ENCODE data around the gene SULT4A1. TPM values are rescaled to one million over a fixed set of nuclear protein-coding genes. Genes with fewer than 3 reads are reported as not detected.

The SULT4A1 gene
- total RNA-seq, 1 experiment from 2014 or later = 8.4 TPM

DNA sequence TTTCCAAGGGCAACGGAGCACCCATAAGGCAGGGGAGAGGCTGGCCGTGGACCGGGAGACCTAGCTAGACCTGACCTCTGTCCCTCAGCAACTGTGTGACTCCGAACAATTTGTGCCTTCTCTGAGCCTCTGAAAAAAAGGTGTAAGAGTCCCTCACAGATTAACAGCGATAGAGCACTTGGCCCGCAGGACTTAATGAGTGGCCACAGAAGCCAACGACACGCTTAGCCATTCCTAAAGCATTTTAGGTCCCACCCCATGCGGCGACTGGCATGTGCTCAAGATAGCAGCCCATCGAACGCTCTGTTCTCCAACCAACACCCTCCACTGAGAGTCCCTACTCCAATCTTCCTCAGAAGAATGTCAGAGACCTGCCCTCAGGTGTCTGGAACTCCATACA, 1.5 kb downstream of the SULT4A1 start:
- H3K27me3 ChIP-seq (ENCODE audit: insufficient read depth, low read length) = peaks cover 18% of the 10 kb centered on the region; the same call in 1 of the 2 replicates
- H3K9me2 ChIP-seq (ENCODE audit: insufficient read depth) = no peaks in the 10 kb centered on the region
- no peaks in the 10 kb centered on the region for H4K20me1 ChIP-seq (ENCODE audit: insufficient read depth)
- no peak overlapping the region for H3K27ac ChIP-seq (ENCODE audit: low read depth, low read length)
- TF ChIP-seq, protein P1, sequence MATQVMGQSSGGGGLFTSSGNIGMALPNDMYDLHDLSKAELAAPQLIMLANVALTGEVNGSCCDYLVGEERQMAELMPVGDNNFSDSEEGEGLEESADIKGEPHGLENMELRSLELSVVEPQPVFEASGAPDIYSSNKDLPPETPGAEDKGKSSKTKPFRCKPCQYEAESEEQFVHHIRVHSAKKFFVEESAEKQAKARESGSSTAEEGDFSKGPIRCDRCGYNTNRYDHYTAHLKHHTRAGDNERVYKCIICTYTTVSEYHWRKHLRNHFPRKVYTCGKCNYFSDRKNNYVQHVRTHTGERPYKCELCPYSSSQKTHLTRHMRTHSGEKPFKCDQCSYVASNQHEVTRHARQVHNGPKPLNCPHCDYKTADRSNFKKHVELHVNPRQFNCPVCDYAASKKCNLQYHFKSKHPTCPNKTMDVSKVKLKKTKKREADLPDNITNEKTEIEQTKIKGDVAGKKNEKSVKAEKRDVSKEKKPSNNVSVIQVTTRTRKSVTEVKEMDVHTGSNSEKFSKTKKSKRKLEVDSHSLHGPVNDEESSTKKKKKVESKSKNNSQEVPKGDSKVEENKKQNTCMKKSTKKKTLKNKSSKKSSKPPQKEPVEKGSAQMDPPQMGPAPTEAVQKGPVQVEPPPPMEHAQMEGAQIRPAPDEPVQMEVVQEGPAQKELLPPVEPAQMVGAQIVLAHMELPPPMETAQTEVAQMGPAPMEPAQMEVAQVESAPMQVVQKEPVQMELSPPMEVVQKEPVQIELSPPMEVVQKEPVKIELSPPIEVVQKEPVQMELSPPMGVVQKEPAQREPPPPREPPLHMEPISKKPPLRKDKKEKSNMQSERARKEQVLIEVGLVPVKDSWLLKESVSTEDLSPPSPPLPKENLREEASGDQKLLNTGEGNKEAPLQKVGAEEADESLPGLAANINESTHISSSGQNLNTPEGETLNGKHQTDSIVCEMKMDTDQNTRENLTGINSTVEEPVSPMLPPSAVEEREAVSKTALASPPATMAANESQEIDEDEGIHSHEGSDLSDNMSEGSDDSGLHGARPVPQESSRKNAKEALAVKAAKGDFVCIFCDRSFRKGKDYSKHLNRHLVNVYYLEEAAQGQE (IDR thresholded peaks at IDR 0.05; ENCODE audit: low read depth) = no peak
- TF ChIP-seq SRF (IDR thresholded peaks at IDR 0.05; ENCODE audit: low read depth) (no peak), POLR2A (IDR thresholded peaks at IDR 0.05; ENCODE audit: borderline replicate concordance, extremely low read depth, insufficient read depth, insufficient read length) (no peak), EGR1 (IDR thresholded peaks at IDR 0.05; ENCODE audit: low read depth) (no peak), FOSL1 (IDR thresholded peaks at IDR 0.05; ENCODE audit: low read depth) (no peak), YY1 (IDR thresholded peaks at IDR 0.05; ENCODE audit: extremely low read depth, insufficient replicate concordance, low read depth, low read length) (no peak), EZH2 (IDR thresholded peaks at IDR 0.05) (no peak), SP1 (IDR thresholded peaks at IDR 0.05; ENCODE audit: low read depth) (no peak), CTCF (IDR thresholded peaks at IDR 0.05 in 2 of 3, conservative IDR thresholded peaks at IDR 0.05 in 1 of 3; ENCODE audit: borderline replicate concordance in 1 of 3, insufficient read depth in 1 of 3, low read depth in 2 of 3, low read length in 2 of 3) (no peak), CEBPB (IDR thresholded peaks at IDR 0.05; ENCODE audit: low read depth) (no peak), EZH2phosphoT487 (IDR thresholded peaks at IDR 0.05; ENCODE audit: borderline replicate concordance) (no peak), JUND (IDR thresholded peaks at IDR 0.05) (no peak), TCF7L2 (IDR thresholded peaks at IDR 0.05; ENCODE audit: borderline replicate concordance, extremely low read depth, insufficient read depth, insufficient read length) (no peak)
- TF ChIP-seq, protein P2, sequence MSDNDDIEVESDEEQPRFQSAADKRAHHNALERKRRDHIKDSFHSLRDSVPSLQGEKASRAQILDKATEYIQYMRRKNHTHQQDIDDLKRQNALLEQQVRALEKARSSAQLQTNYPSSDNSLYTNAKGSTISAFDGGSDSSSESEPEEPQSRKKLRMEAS (IDR thresholded peaks at IDR 0.05) = no peak
- TF ChIP-seq, protein P3, sequence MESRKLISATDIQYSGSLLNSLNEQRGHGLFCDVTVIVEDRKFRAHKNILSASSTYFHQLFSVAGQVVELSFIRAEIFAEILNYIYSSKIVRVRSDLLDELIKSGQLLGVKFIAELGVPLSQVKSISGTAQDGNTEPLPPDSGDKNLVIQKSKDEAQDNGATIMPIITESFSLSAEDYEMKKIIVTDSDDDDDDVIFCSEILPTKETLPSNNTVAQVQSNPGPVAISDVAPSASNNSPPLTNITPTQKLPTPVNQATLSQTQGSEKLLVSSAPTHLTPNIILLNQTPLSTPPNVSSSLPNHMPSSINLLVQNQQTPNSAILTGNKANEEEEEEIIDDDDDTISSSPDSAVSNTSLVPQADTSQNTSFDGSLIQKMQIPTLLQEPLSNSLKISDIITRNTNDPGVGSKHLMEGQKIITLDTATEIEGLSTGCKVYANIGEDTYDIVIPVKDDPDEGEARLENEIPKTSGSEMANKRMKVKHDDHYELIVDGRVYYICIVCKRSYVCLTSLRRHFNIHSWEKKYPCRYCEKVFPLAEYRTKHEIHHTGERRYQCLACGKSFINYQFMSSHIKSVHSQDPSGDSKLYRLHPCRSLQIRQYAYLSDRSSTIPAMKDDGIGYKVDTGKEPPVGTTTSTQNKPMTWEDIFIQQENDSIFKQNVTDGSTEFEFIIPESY (IDR thresholded peaks at IDR 0.05; ENCODE audit: extremely low read depth, insufficient replicate concordance, low read length) = no peak
- ChIA-PET RAD21 (ENCODE audit: low non-redundant PET in 1 of 2, low total read pairs in 2 of 2, uncharacterized antibody in 2 of 2, unreplicated experiment in 2 of 2) (no interaction called here), POLR2A (no interaction called here), CTCF (interaction anchor here (1.6 kb wide), 1 partner anchor 24 kb away, joined by 3 read pairs; no protein-coding TSS in a partner anchor)
- no peaks in the 10 kb centered on the region for H3K36me3 ChIP-seq (ENCODE audit: control insufficient read depth in 1 of 2, insufficient read depth in 2 of 2, low read length in 2 of 2)
- no TSS peak for BruUV-seq (replicated peaks)
- H3K4me2 ChIP-seq (ENCODE audit: low read length) = peak overlapping the region; percentile 65
- peaks cover 0 to 12% of the 10 kb centered on the region in 2 experiments; a peak in 2 of 4 replicates for H3K4me1 ChIP-seq (ENCODE audit: control insufficient read depth in 1 of 2, insufficient read depth in 2 of 2, low read length in 2 of 2)
- DNase-seq (ENCODE audit: low read depth, low spot score) (no peak), ATAC-seq (no peak)
- peak overlapping the region; percentile 44 to 55 for H3K4me3 ChIP-seq (replicated peaks in 1 of 2; ENCODE audit: low read depth in 1 of 2, low read length in 2 of 2)
- H3K9ac ChIP-seq (ENCODE audit: low read length) = peak overlapping the region; percentile 42; the same call in 1 of the 2 replicates
- no peak overlapping the region for H2AFZ ChIP-seq (ENCODE audit: low read depth, low read length, poor library complexity, severe bottlenecking)
- H3K9me3 ChIP-seq (ENCODE audit: control insufficient read depth in 1 of 2, insufficient read depth in 1 of 2, low read depth in 1 of 2, low read length in 2 of 2) = peaks cover 0 to 3% of the 10 kb centered on the region in 2 experiments; a peak in 1 of 4 replicates
- peaks cover 54% of the 10 kb centered on the region for H3K79me2 ChIP-seq (ENCODE audit: insufficient read depth, low read length)
- intact Hi-C loops (cut with micrococcal nuclease) = no loop called here

All from HCT116 (cell line).